Measurements from ENCODE around the gene CRACDL.

- TF ChIP-seq POLR2AphosphoS5 (IDR thresholded peaks at IDR 0.05; ENCODE audit: low read depth, low read length) (no peak), POLR2A (IDR thresholded peaks at IDR 0.05; ENCODE audit: low read depth, low read length) (no peak)
Measured at GRCh38 chr2:98781822-98782221, 154.2 kb downstream of the CRACDL start.

All from GM12892 (cell line).